GM12878 (cell line): ENCODE results near the gene GNAI2. TPM values are rescaled to one million over a fixed set of nuclear protein-coding genes. Genes with fewer than 3 reads are reported as not detected.

ENCODE experiments used
- ATF3 ChIP-seq: IDR thresholded peaks from 2 replicates; pipeline ENCODE4 v1.6.1; 2011; ENCODE audit warnings: low read depth, mild to moderate bottlenecking, low read length, moderate library complexity, borderline replicate concordance; ENCODE audit errors: extremely low read depth
- CBFB ChIP-seq: IDR thresholded peaks from 2 replicates; pipeline ENCODE4 v1.6.1; 2016; ENCODE audit warnings: antibody characterized with exemption, low read depth
- CBX5 ChIP-seq: sonication (generic); IDR thresholded peaks from 2 replicates; pipeline ENCODE4 v1.6.1; 2016; ENCODE audit warnings: low read depth, moderate library complexity, mild to moderate bottlenecking, inconsistent platforms
- CTCF ChIP-seq, 3 experiments: IDR thresholded peaks in 2 of 3; conservative IDR thresholded peaks in 1 of 3; 2 replicates each; pipeline ENCODE4 v1.5.1; 2011; ENCODE audit warnings: low read depth in 3 of 3, low read length in 3 of 3, mild to moderate bottlenecking in 3 of 3, control low read depth in 2 of 3, moderate library complexity in 2 of 3, inconsistent platforms in 1 of 3, mixed read lengths in 1 of 3; ENCODE audit not compliant: control insufficient read depth in 2 of 3, insufficient read depth in 1 of 3; ENCODE audit errors: extremely low read depth in 1 of 3
- E2F4 ChIP-seq: IDR thresholded peaks from 2 replicates; pipeline ENCODE4 v1.6.1; 2012; ENCODE audit warnings: low read depth, low read length, improper control_type of control experiment
- EED ChIP-seq: sonication (generic); IDR thresholded peaks from 2 replicates; pipeline ENCODE4 v1.6.1; 2016; ENCODE audit warnings: antibody characterized with exemption, low read depth
- ETV6 ChIP-seq, 2 experiments: fragments of 450-650 bp in 1 of 2; IDR thresholded peaks in 1 of 2; conservative IDR thresholded peaks in 1 of 2; 2 replicates each; pipeline ENCODE4 v1.6.1; 2014; ENCODE audit warnings: antibody characterized with exemption in 1 of 2, borderline replicate concordance in 1 of 2, low read depth in 1 of 2, mild to moderate bottlenecking in 1 of 2, moderate library complexity in 1 of 2
- HSF1 ChIP-seq: fragments of 150-350 bp; IDR thresholded peaks from 2 replicates; pipeline ENCODE4 v1.6.1; 2014; ENCODE audit warnings: mild to moderate bottlenecking, low read depth, low read length
- IRF5 ChIP-seq: fragments of 450-650 bp; IDR thresholded peaks from 2 replicates; pipeline ENCODE4 v1.6.1; 2017; ENCODE audit warnings: borderline replicate concordance
- JUNB ChIP-seq: IDR thresholded peaks from 2 replicates; pipeline ENCODE4 v1.6.1; 2016; ENCODE audit warnings: antibody characterized with exemption, mild to moderate bottlenecking
- MTA3 ChIP-seq: IDR thresholded peaks from 2 replicates; pipeline ENCODE4 v1.6.1; 2012; ENCODE audit warnings: low read length, inconsistent platforms, borderline replicate concordance
- NFYB ChIP-seq: IDR thresholded peaks from 2 replicates; pipeline ENCODE4 v1.6.1; 2011; ENCODE audit warnings: low read depth, mild to moderate bottlenecking, low read length, improper control_type of control experiment, moderate library complexity; ENCODE audit not compliant: insufficient read depth
- NR2F1 ChIP-seq: fragments of 450-650 bp; conservative IDR thresholded peaks from 2 replicates; pipeline ENCODE4 v1.6.1; 2017; ENCODE audit warnings: mild to moderate bottlenecking
- POLR2AphosphoS2 ChIP-seq: IDR thresholded peaks from 2 replicates; pipeline ENCODE4 v1.6.1; 2011; ENCODE audit warnings: low read depth, mild to moderate bottlenecking, low read length, improper control_type of control experiment, moderate library complexity
- RAD21 ChIP-seq: IDR thresholded peaks from 2 replicates; pipeline ENCODE4 v1.6.1; 2011; ENCODE audit warnings: mild to moderate bottlenecking, low read depth, low read length, moderate library complexity; ENCODE audit not compliant: insufficient read depth
- SP1 ChIP-seq: IDR thresholded peaks from one replicate; pipeline ENCODE4 v1.6.1; 2011; ENCODE audit warnings: low read depth, low read length
- TAF1 ChIP-seq: IDR thresholded peaks from 2 replicates; pipeline ENCODE4 v1.6.1; 2011; ENCODE audit warnings: mild to moderate bottlenecking, low read depth, low read length, borderline replicate concordance
- TARDBP ChIP-seq: IDR thresholded peaks from 2 replicates; pipeline ENCODE4 v1.6.1; 2016; ENCODE audit warnings: borderline replicate concordance
- TBL1XR1 ChIP-seq: IDR thresholded peaks from 2 replicates; pipeline ENCODE4 v1.6.1; 2012; ENCODE audit warnings: low read depth, low read length, improper control_type of control experiment
- ZBTB33 ChIP-seq: fragments of 450-650 bp; IDR thresholded peaks from 2 replicates; pipeline ENCODE4 v1.6.1; 2017; ENCODE audit warnings: mild to moderate bottlenecking
- ZSCAN29 ChIP-seq: fragments of 450-650 bp; IDR thresholded peaks from 2 replicates; pipeline ENCODE4 v1.6.1; 2017; ENCODE audit warnings: mild to moderate bottlenecking, moderate library complexity
- polyA plus RNA-seq, 11 experiments: library from polyadenylated mRNA; depleted of rRNA in 4 of 11; unstranded in 6 of 11; stranded (reverse) in 5 of 11; fragments of >200 nt; fragmentation: Nextera tagmentation in 4 of 11; fragmentation: Illumina TruSeq in 1 of 11; extraction: Ambion mirVana in 4 of 11; extraction: Trizol in 1 of 11; gene quantifications; 1 replicate in 1 of 11; 2 replicates in 10 of 11; pipeline versions ENCODE4 v1.2.1 to v1.2.3, GENCODE V29; 2011 to 2016; ENCODE audit warnings: inconsistent platforms in 2 of 11, missing spikeins in 2 of 11, low read depth in 1 of 11
- total RNA-seq, 4 experiments: library from RNA; depleted of rRNA in 3 of 4; stranded (reverse); fragments of >200 nt in 3 of 4; fragmentation: Illumina TruSeq in 1 of 4; extraction: Trizol in 1 of 4; gene quantifications; 2 replicates each; pipeline versions ENCODE4 v1.2.1 to v1.2.3, GENCODE V29; 2013 to 2021

GNAI2 gene
- total and polyA plus RNA-seq, 10 of the 15 experiments (the other 5 are each of a cell fraction or from before 2014, with no cell fraction given), result 5.0 to 346 (median 237) TPM

- TF ChIP-seq ZBTB33 (no peak), TAF1 (peak; percentile 47; the same call in 1 of the 2 replicates), ATF3 (no peak), ZSCAN29 (no peak), HSF1 (peak; percentile 51; the same call in 1 of the 2 replicates), E2F4 (peak; percentile 62; the same call in 1 of the 2 replicates), CBFB (peak; percentile 56; the same call in 1 of the 2 replicates), ETV6 (conservative IDR thresholded peaks at IDR 0.05 in 1 of 2, IDR thresholded peaks at IDR 0.05 in 1 of 2; ENCODE audit: borderline replicate concordance in 1 of 2, low read depth in 1 of 2) (0 out of 4 replicates have a peak, but pooled peaks of 1 of the 2 experiments have one; percentile 21), JUNB (no peak), EED (no peak), TBL1XR1 (peak; percentile 61), TARDBP (0 out of 2 replicates have a peak, but pooled peaks have one; percentile 68), CTCF (IDR thresholded peaks at IDR 0.05 in 2 of 3, conservative IDR thresholded peaks at IDR 0.05 in 1 of 3; ENCODE audit: control insufficient read depth in 2 of 3, extremely low read depth in 1 of 3, insufficient read depth in 1 of 3, low read depth in 3 of 3, low read length in 3 of 3) (peak; percentile 69 to 93 (median 82)), CBX5 (no peak), NR2F1 (0 out of 2 replicates have a peak, but pooled peaks have one; percentile 38), IRF5 (no peak), NFYB (no peak), SP1 (peak; percentile 68), MTA3 (no peak), RAD21 (peak; percentile 88), POLR2AphosphoS2 (no peak)
These were observed 8.4 kb upstream of the GNAI2 start (continued) for GRCh38 chr3:50227390-50228183.
